Measurements from ENCODE around the gene LILRA1.
"Not testable (repeated sequence)": the region's sequence is repeated elsewhere in the genome, so short reads cannot be mapped to it uniquely, and the experiment has no call there.

The LILRA1 gene

DNA sequence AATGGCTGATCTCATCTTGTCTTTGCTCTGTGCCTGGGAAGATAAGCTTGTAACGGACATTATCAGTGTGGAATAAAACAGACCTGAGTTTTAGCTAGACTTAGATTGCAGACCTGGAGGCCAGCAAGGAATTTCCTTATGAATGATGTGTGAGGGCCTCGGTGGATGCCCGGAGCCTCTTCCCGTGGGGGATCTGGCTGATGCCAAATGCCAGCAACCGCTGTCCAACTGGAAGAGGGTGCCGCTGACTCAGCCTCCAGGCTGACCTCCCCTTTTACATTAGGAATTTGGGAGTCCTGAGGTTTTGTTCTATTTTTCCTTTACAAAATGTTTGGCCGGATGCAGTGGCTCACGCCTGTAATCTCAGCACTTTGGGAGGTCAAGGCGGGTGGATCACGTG is 39.4 kb upstream of the LILRA1 start:
- Mint-ChIP-seq H3K27me3 (ENCODE audit: low read depth, poor library complexity) (peaks cover 5% of the 10 kb centered on the region), H3K36me3 (ENCODE audit: low read depth) (peaks cover 7% of the 10 kb centered on the region), H3K4me1 (no peaks in the 10 kb centered on the region), H3K9me3 (peaks cover 79% of the 10 kb centered on the region), H3K4me3 (no peak overlapping the region), H3K27ac (no peak overlapping the region)
- TF ChIP-seq, protein P1, sequence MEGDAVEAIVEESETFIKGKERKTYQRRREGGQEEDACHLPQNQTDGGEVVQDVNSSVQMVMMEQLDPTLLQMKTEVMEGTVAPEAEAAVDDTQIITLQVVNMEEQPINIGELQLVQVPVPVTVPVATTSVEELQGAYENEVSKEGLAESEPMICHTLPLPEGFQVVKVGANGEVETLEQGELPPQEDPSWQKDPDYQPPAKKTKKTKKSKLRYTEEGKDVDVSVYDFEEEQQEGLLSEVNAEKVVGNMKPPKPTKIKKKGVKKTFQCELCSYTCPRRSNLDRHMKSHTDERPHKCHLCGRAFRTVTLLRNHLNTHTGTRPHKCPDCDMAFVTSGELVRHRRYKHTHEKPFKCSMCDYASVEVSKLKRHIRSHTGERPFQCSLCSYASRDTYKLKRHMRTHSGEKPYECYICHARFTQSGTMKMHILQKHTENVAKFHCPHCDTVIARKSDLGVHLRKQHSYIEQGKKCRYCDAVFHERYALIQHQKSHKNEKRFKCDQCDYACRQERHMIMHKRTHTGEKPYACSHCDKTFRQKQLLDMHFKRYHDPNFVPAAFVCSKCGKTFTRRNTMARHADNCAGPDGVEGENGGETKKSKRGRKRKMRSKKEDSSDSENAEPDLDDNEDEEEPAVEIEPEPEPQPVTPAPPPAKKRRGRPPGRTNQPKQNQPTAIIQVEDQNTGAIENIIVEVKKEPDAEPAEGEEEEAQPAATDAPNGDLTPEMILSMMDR (IDR thresholded peaks at IDR 0.05): no peak
- DNase-seq: no peak

DNA sequence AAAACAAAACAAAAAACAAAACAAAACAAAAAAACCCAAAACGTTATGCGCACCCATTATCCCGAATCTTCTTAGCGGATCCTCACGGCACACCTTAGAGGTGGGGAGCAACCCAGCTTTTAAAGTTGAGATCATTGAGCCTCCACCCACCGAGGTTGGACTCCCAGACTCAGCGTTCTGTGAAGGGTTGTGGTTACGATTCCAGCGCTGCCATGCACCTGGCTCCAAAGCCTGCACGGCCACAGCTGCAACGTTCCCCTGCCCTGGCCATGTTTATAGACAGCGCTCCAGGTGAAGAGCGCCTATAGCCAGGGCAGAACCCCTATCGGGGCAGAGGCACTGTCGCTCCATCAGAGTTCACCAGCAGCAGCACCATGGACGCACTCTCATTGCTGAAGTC is 38.5 kb upstream of the LILRA1 start:
- no peak overlapping the region for H3K27ac Mint-ChIP-seq
- peaks cover 5% of the 10 kb centered on the region for H3K27me3 Mint-ChIP-seq (ENCODE audit: low read depth, poor library complexity)
- H3K4me1 Mint-ChIP-seq: no peaks in the 10 kb centered on the region
- H3K36me3 Mint-ChIP-seq (ENCODE audit: low read depth): peaks cover 7% of the 10 kb centered on the region
- no peak overlapping the region for H3K4me3 Mint-ChIP-seq
- TF ChIP-seq, protein P1 (IDR thresholded peaks at IDR 0.05): no peak
- no peak for DNase-seq
- peaks cover 73% of the 10 kb centered on the region for H3K9me3 Mint-ChIP-seq

DNA sequence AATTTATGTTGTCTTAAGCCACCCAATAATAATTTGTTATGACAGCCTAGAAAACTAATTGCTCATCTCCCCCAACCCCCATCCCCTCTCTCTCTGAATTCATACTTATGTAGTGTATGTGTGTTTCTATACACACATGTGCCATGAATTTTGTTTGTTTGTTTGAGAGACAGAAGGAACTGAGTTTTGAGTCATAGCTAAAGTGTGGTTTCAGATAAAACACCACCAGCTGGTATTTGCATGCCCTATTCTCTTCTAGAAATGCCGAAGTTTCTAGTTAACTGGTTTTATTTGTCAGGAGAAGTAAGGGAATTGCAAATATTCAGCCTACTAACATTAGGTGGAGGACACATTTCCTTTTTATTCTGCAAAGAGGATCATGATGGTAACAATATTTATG is 37.2 kb upstream of the LILRA1 start:
- Mint-ChIP-seq H3K27me3 (ENCODE audit: low read depth, poor library complexity) (peaks cover 5% of the 10 kb centered on the region), H3K4me3 (no peak overlapping the region), H3K36me3 (ENCODE audit: low read depth) (peaks cover 7% of the 10 kb centered on the region), H3K9me3 (peaks cover 66% of the 10 kb centered on the region), H3K4me1 (no peaks in the 10 kb centered on the region), H3K27ac (no peak overlapping the region)
- DNase-seq: no peak
- TF ChIP-seq, protein P1 (IDR thresholded peaks at IDR 0.05): no peak

GRCh38 chr19:54558339-54558738 is 35.1 kb upstream of the LILRA1 start:
- no peak for DNase-seq
- H3K36me3 Mint-ChIP-seq (ENCODE audit: low read depth): peaks cover 5% of the 10 kb centered on the region
- peaks cover 9% of the 10 kb centered on the region for H3K27me3 Mint-ChIP-seq (ENCODE audit: low read depth, poor library complexity)
- no peak overlapping the region for H3K27ac Mint-ChIP-seq
- H3K4me3 Mint-ChIP-seq: no peak overlapping the region
- peaks cover 66% of the 10 kb centered on the region for H3K9me3 Mint-ChIP-seq
- H3K4me1 Mint-ChIP-seq: no peaks in the 10 kb centered on the region
- TF ChIP-seq, protein P1 (IDR thresholded peaks at IDR 0.05): no peak

- H3K27ac Mint-ChIP-seq: no peak overlapping the region
- TF ChIP-seq, protein P1 (IDR thresholded peaks at IDR 0.05): no peak
- H3K4me1 Mint-ChIP-seq: no peaks in the 10 kb centered on the region
- H3K27me3 Mint-ChIP-seq (ENCODE audit: low read depth, poor library complexity): peaks cover 4% of the 10 kb centered on the region
- peaks cover 5% of the 10 kb centered on the region for H3K36me3 Mint-ChIP-seq (ENCODE audit: low read depth)
- DNase-seq: no peak
- H3K4me3 Mint-ChIP-seq: no peak overlapping the region
- H3K9me3 Mint-ChIP-seq: peaks cover 58% of the 10 kb centered on the region
These were observed 32.5 kb upstream of the LILRA1 start for GRCh38 chr19:54560881-54561385.

- TF ChIP-seq, protein P1 (IDR thresholded peaks at IDR 0.05): no peak
- DNase-seq: no peak
- peaks cover 5% of the 10 kb centered on the region for H3K36me3 Mint-ChIP-seq (ENCODE audit: low read depth)
- H3K9me3 Mint-ChIP-seq: peaks cover 58% of the 10 kb centered on the region
- H3K27ac Mint-ChIP-seq: no peak overlapping the region
- H3K4me3 Mint-ChIP-seq: no peak overlapping the region
- H3K4me1 Mint-ChIP-seq: no peaks in the 10 kb centered on the region
- H3K27me3 Mint-ChIP-seq (ENCODE audit: low read depth, poor library complexity): peaks cover 4% of the 10 kb centered on the region
These were observed 31.6 kb upstream of the LILRA1 start for GRCh38 chr19:54561840-54562239.

- DNase-seq; H3K4me1 Mint-ChIP-seq; H3K27ac Mint-ChIP-seq; H3K27me3 Mint-ChIP-seq (ENCODE audit: low read depth, poor library complexity); H3K36me3 Mint-ChIP-seq (ENCODE audit: low read depth); H3K4me3 Mint-ChIP-seq: not testable (repeated sequence)
- peaks cover 67% of the 10 kb centered on the region for H3K9me3 Mint-ChIP-seq
These were observed 30.2 kb upstream of the LILRA1 start for GRCh38 chr19:54563206-54563605.

All from nephron progenitor cell (in vitro differentiated cells).